Esophagus mucosa (tissue), 1 donor: ENCODE results near the gene DCDC2. TPM values are rescaled to one million over a fixed set of nuclear protein-coding genes. Genes with fewer than 3 reads are reported as not detected.
"Not testable (repeated sequence)": the region's sequence is repeated elsewhere in the genome, so short reads cannot be mapped to it uniquely, and the experiment has no call there.

ENCODE experiments used
- ATAC-seq: fragments of 200-7000 bp; cut with Tn5 transposase; one replicate; pipeline ENCODE4 v1.9.1; 2020
- total RNA-seq: library from RNA; stranded (reverse); gene quantifications from one replicate; pipeline ENCODE4 v1.2.4, GENCODE V29; 2023
- donor health status: DM: yes; HTN: yes; CAD: no.

DCDC2 gene
- total RNA-seq, 1 donor from 2014 or later, result not detected

DNA sequence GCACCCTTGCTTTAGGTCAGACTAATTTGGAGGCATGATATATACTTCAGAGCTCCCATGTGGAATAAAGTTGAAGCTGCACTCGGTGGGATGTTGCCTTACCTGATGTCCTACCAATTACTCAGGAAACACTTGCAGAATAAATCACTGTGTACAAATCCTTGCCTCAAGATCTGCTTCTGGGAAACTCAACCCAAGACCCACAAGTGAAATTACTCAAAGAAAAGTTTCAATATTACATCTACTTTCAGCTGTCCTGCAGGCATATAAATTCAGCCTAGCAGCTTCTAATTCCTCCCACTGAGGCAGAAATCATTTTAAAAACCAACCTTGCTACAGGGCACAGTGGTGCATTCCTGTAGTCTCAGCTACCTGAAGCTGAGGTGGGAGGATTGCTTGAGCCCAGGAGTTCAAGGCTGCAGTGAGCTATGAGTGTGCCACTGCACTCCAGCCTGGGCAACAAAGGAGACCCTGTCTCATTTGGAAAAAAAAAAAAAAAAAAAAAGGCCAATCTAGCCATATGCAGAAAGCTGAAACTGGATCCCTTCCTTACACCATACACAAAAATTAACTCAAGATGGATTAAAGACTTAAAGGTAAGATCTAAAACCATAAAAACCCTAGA is 20.7 kb upstream of the DCDC2 start:
- no peak for ATAC-seq

DNA sequence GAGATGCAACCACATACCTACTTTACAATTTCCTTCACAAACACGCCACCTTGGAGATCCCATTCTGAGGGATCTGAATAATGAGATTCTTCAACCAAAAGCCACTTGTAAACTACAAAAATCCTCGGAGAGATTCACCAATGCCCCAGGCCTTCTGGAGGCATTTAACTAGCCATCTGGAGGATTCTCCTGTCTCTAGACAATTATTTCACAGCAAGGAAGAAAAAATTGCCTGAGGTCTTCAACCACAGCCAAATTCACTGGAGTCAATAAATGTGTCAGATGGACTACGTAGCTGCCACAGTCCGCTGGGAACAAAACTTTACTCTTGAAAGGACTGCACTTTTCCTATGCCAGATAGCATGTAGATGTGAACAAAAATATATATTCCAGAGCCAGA is 19.0 kb upstream of the DCDC2 start:
- no peak for ATAC-seq

DNA sequence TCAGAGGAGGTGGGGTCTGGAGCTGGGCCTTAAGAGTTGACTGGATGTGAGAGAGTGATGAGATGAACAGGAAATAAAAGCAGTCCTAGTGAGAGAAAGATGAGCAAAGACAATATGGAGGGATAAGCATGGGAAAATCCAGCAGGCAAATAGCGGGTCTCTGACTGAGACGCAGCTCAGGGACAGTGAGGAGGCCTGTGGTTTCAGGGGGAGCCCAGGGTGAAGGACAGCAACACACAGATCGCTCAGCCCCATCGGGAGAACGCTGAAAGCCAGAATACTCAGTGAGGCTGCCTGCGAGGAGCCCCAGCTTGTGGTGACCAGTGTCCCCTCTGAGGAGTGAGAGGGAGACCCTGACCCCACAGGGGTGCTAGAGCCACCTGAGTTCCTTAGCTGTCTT is 16.8 kb upstream of the DCDC2 start:
- ATAC-seq, result no peak

DNA sequence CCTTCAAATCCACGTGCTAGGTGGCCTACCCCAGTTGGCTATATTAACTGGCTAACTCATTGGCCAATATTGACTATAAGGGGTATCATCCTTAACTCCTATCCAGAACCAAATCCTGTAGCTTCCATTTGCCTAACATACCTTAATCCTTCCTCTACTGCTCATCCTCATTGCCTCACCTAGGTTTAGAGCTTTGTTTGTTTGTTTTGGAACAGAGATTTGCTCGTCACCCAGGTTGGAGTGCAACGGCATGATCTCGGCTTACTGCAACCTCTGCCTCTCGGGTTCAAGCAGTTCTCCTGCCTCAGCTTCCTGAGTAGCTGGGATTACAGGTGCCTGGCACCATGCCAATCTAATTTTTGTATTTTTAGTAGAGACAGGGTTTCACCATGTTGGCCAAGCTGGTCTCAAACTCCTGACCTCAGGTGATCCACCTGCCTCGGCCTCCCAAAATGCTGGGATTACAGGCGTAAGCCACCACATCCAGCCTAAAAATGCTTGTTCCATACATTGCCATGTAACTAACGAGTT is 7.3 kb upstream of the DCDC2 start:
- ATAC-seq, result not testable (repeated sequence)

DNA sequence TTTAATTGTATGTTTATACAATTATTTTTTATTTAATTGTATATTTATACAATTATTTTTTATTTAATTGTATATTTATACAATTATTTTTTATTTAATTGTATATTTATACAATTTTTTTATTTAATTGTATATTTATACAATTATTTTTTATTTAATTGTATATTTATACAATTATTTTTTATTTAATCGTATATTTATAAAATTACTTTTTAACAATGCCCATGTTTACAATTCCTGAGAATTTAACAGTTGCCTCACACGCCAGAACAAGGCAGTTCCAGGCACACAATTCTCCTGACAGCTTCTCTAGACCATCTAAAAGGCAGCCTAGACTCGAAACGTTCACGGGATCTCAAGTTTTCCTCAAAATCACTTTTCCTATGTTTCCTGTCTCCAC is 4.5 kb upstream of the DCDC2 start:
- ATAC-seq, result not testable (repeated sequence)

DNA sequence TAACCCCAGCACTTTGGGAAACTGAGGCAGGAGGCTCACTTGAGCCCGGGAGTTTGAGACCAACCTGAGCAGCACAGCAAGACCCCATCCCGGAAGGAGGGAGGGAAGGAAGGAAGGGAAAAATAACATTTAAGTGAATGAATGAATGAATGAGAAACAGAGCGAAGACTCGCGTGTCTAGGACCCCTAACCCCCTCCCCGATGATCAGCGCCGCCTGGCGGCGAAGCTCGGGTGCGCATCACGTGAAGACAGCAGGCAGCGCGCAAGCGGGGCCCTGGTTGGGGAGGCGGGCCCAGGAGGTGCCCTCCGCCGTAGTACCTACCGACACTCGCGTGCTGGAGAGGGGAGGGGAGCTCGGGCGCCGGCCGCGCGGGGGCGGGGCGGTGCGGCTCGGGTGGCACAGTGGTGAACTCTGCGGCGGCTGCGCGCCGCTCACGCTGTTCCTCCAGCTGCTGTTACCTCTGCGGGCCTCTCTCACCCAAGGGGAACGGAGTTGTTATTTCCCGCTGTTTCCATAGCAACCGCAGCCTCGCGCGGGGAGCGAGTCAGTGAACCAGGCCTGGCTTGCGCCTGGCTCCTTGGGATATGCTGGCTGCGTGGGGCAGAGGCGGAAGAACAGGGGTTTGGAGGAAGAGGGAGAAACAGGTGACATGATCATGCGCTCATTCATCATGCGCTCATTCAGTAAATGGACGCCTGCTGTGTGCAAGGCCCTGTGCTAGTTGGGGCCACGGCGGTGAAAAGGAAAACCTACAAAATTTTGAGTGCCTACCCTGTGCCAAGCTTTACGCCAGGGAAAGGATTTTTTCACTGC is 2.0 kb upstream of the DCDC2 start:
- peak; percentile 89 for ATAC-seq

DNA sequence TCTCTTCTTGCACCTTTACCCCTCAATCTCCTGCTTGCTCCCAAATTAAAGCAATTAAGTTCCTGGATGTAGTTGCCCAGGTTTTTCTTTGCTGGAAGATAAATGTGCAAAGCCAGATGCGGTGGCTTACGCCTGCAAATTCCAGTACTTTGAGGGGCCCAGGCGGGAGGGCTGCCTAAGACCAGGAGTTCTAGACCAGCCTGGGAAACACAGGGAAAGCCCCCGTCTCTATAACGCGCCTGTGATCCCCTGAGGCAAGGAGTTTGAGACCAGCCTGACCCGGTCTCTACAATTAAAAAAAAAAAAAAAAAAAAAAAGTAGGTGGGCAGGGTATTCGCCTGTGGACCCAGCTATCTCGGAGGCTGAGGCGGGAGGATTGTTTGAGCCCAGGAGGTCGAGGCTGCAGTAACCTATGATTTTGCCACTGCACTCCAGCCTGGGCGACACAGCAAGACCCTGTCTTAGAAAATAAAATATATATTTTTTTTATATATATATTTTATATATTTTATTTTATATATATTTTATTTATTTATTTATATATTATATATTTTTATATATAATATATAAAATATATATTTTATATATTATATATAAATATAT is 461 bp upstream of the DCDC2 start:
- ATAC-seq, result no peak

DNA sequence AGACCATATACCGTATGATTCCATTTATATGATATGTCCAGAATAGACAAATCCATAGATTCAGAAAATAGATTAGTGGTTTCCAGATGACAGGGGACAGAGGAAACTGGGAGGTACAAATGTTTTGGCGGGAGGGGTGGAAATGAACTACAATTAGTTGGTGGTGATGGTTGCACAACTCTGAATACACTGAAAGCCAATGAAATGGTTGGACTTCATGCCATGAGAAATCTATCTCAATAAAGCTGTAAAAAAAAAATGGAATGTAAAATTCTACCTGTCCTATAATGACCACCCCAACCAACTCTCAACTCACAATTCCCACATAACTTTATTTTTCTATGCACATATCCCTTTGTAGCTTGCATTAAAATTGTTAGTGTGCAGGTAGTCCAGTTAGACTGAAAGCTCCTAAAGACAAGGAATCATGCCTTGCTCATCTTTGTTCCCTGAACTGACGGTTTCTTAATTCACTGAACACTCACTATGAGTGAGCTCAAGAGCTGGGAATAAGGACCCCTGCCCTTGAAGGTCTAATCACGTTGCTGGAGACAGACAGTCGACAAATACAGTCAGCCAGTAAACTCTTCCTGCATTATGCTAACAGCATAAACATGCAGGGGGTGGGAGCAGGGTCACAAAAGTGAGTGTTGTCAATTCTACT is 1.4 kb downstream of the DCDC2 start:
- ATAC-seq, result no peak

DNA sequence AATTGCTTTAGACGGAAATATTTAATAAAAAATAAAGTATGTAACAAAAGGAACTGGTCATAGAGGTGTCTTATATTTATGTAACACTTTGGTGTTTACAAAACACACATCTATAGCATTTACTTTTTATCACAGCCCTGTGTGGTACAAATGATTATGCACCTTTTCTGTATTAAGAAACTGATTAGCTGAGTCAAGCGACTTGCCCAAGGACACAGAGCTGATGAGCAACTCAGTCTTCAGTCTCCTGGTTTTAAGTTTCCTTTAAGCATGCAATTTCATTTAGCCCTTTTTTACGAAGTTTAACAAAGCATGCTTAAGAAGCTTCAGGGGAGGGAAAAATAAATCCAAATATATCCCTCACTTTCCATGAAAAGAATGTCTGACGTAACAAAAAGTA is 2.5 kb downstream of the DCDC2 start:
- ATAC-seq, result no peak

DNA sequence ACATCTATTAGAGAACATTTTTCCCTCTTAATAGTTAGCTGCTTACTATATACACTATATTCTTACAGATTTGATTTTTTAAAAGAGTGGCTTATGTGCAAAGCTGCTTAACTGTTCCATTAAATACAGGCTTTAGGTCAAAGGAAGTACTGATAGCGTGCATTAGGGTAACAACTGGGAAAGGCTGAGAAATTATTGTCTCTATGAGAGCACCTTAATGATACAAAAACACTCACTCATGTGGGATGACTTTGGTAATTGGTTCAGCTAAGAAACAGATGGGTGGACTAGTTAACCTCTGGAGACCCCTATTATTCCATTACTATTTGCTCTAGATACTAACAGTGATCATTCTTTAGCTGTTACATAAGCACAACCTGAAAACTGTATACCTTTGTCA is 4.0 kb downstream of the DCDC2 start:
- ATAC-seq, result no peak

DNA sequence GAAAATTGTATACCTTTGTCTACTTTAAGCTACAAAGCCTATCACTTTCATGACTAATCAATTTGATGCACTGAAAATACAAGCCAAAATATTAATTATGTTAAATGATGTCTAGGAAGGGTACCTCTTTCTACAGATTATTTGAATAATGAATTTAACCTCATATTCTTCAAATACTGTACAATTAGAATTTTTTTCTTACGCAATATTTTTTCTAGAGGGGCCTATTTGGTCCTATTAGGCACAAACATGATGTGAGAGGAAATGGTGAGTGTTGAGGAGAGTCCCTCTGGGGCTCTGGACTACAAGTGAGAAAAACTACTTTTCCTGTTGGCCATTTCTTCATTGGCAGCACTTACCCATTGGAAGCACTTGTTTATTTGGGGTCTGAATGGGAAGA is 5.4 kb downstream of the DCDC2 start:
- no peak for ATAC-seq

DNA sequence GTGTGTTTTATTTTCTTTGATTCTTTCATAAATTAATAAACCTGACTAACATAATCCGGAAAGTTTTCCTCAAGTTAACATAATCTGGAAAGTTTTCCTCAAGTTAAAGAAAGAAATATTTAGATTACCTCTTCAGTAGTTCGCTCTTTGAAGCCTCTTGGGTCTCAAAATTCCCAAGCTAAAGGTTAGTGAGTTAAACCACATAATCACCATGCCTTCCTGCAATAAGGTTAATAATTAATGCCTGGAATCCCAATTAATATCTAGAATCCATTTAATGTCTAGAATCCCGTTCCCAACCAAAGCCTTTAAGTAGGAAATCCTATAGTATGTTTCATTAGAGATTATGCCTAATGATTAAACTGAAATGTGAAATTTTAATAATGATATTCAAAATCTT is 12.9 kb downstream of the DCDC2 start:
- ATAC-seq, result no peak

DNA sequence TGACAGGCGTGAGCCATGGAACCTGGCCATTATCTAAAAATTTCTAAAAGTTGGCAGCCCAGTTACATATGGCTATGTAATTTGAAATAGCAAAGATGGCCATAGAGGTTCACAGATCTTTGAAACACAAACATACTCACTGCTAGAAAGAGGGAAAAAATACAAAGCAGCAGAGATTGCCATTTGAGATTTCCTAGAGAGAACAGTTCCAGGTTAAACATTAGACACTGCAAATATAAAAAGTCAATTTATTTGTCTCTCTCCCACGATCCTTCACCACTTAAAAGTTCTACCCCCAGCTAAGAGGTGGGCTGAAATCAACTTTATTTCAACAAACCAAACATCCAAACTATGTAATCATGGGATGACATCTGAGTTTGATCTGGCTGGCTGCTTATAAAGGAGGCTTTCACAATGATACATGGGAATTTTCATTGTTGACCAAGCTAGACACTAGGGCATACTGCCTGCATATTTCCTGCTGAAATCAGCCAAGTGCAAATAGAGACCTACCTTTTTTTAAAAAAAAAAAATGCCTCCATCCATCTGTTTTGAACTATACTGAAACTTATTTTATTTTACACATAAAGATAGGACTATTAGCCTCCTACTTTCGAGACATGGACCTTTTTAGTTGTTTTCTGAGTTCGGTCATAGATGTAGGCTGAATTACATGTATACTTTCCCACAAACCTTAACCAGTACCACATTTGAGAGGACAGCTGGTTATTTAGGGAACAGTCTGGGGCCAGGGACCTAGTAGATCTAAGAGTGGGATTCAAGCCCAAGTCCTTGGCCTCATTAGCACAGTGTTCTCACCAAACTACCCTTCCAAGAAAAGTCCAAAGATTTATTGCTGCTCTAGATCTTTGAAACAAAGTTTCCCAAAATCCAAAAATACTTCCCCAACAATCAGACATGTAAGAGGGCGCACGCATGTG is 16.6 kb downstream of the DCDC2 start:
- no peak for ATAC-seq

DNA sequence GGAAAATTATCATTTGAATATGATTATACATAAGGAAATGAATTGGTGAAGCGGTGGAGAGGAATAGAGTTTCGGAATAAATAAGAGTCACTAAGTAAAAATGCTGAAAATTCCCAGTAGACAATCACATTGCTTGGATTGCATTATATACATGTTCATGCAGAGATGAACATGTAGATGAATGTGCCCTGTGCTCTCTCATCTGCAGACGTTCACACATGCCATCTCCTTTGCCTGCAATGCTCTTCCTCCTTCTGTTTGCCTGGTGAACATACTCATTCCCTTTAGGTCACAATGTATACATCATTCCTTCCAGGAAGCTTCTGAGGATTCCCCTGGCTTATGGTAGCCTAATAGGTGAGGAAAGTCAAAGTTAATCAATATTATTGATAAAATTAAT is 17.9 kb downstream of the DCDC2 start:
- no peak for ATAC-seq

DNA sequence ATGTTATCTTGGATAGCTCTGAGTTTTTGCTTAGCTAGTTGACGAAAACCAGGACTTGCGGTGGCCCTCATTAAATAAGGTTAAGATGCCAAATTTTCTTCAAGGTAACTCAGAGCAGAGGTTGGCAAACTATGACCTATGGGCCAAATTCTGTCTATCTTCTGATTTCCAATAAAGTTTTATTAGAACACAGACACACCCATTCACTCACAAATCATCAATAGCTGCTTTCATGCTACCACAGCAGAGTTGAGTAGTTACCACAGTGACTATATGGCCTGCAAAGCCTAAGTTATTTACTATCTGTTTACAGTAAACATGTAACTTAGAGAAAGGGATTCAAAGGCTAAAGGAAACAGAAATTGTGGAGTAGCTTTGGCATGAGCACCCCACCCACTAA is 23.6 kb downstream of the DCDC2 start:
- no peak for ATAC-seq

DNA sequence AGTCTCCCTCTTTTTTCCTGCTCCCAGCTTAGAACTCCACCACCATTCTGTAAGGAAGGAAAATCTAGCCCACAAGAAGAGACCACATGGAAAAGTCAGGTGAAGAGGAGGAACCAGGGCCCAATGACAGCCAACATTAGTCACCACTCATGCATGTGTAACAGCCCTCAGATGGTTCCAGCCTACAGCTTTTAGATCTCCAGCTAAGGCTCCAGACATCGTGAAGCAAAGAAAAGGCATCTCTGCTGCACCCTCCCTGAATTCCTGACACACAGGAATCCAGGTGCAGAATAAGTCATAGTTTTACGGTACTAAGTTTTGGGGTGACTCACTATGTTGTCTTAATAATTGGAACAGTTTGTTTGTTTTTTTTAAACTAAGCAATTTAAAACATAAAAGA is 25.5 kb downstream of the DCDC2 start:
- ATAC-seq, result no peak

DNA sequence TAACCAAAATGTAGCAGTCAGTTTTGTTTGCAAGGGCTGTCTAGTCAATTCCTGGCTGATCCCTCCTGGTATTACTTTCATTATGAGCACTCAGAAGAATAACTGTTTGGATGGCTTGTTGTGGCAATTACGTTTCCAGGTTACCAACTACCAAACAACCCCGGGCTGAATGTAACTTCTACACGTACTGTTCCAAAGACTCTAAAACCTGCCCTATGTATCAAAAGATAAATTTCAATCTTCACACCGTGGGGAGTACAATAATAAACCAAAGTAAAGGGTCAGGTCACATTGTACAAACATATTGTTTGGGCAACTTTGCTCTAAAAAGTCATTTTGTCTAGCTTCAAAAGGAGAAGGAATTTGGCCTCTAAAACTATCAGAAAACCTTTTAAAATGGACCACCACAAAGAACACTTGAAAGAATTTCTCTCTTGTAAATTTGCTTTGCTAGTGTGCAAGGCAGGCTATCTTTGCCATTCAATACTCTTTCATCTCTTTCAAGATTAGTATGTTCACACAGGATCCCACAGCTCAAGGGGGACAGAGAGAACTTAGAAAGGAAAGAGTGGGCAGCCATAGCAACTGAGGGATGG is 27.6 kb downstream of the DCDC2 start:
- no peak for ATAC-seq

DNA sequence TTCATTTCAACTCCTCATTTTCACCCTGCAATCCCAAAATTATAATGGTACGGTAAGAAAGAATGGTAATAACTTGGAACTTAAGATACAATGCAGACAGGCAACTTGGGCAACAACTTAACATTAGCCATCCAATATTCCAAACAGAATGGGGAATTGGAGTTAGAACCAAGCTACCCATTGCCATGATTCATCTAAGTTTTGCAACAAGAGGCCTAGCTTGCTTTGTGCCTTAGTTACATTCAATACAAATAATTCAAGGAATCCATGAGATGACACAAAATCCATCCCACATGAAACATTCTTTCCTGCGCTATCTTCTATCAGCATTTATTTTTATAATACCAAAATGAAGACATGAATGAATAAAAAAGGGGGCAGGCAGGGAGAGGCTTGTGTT is 28.4 kb downstream of the DCDC2 start:
- ATAC-seq, result no peak

DNA sequence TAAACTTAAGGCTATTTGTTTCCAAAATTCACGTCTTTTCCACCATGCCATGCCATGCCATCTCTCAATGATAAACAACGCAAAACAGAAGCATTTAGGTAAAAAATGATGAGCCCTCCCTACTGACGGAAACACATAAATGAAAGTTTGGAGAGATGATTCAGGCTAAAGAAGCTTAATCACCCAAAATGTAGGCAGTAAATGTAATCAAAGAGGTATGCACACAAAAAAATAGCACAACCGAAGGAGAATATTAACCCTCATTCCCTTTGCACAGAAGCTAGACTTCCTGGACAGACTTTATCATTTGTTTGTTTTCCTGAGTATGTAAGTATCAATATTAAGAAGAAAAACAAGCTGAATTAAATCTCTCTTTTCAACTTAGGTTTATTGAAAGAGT is 28.8 kb downstream of the DCDC2 start:
- ATAC-seq, result no peak

DNA sequence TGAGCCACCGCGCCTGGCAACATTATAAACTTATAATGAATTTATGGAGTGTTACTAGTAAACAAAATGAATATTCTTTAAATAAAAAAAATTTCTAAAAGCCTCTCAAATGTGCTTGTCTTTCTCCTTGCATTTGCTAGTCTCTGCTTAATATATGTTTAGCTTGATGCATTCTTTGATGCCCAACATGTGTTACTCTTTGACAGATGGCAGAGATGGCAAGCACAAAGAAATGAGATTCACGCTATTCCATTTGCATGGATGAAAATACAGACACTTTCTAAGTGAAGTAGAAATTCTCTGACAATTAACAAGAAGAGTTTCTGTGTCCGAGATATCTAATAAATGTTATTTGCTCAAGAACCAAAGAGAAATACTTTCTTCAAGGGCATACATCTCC is 30.1 kb downstream of the DCDC2 start:
- no peak for ATAC-seq

DNA sequence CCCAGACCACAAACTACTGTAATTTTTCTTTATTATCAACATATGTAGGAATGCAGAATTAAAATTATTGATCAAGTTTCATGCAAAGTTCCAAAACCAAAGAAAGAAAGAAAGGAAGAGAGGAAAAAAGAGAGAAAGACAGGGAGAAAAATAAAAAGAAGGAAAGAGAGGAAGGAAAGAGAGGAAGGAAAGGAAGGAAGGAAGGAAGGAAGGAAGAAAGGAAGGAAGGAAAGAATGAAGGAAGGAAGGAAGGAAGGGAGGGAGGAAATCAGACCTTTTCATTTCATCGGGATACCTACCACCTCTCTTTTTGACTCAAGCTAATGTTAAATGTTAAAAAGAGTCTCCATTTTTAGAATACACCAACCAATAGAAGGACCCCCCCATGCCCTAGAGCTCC is 31.9 kb downstream of the DCDC2 start:
- ATAC-seq, result no peak

DNA sequence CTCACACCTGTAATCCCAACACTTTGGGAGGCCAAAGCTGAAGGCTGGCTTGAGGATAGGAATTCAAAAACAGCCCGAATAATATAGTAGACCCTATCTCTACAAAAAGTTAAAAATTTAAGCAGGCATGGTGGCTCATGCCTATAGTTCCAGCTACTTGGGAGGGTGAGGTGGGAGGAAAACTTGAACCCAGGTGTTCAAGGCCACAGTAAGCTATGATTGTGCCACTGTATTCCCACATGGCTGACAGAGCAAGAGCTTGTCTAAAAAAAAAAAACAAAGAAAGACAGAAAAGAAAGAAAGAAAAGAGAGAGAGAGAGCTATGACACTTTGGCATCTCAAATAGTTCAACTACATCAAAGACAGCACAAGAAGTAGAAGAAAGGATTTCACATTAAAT is 33.2 kb downstream of the DCDC2 start:
- ATAC-seq, result no peak
